H9 (cell line): Measurements from ENCODE around the gene ASB18. TPM values are rescaled to one million over a fixed set of nuclear protein-coding genes. Genes with fewer than 3 reads are reported as not detected.

Experiments used
- DNase-seq: peaks from one replicate; pipeline ENCODE4 v3.0.0-alpha.2; 2017
- H2AFZ ChIP-seq: one replicate; pipeline ENCODE4 v1.6.1; 2013; ENCODE audit warnings: mild to moderate bottlenecking, low read length, control low read depth, moderate library complexity
- H2AK5ac ChIP-seq: 2 replicates; pipeline ENCODE4 v1.6.1; 2013; ENCODE audit warnings: low read length, control low read depth, mixed read lengths; ENCODE audit not compliant: insufficient read length
- H2BK120ac ChIP-seq: one replicate; pipeline ENCODE4 v1.6.1; 2013; ENCODE audit warnings: low read depth, mild to moderate bottlenecking, low read length, control low read depth, inconsistent platforms; ENCODE audit not compliant: poor library complexity, severe bottlenecking
- H2BK12ac ChIP-seq: 2 replicates; pipeline ENCODE4 v1.6.1; 2013; ENCODE audit warnings: low read length, control low read depth, mixed read lengths, low read depth; ENCODE audit not compliant: insufficient read length
- H2BK15ac ChIP-seq: 2 replicates; pipeline ENCODE4 v1.6.1; 2013; ENCODE audit warnings: low read depth, low read length, control low read depth
- H2BK20ac ChIP-seq: one replicate; pipeline ENCODE4 v1.6.1; 2013; ENCODE audit warnings: low read depth, mild to moderate bottlenecking, low read length, control low read depth, inconsistent platforms; ENCODE audit not compliant: poor library complexity, severe bottlenecking
- H2BK5ac ChIP-seq: 2 replicates; pipeline ENCODE4 v1.6.1; 2013; ENCODE audit warnings: low read length, control low read depth, mixed read lengths; ENCODE audit not compliant: insufficient read length
- H3K14ac ChIP-seq: 2 replicates; pipeline ENCODE4 v1.6.1; 2013; ENCODE audit warnings: low read length, control low read depth; ENCODE audit not compliant: insufficient read depth
- H3K18ac ChIP-seq: 2 replicates; pipeline ENCODE4 v1.6.1; 2013; ENCODE audit warnings: low read depth, mild to moderate bottlenecking, mixed read lengths, low read length, control low read depth; ENCODE audit not compliant: insufficient read length
- H3K23ac ChIP-seq: 2 replicates; pipeline ENCODE4 v1.6.1; 2013; ENCODE audit warnings: low read length, control low read depth, mixed read lengths, low read depth; ENCODE audit not compliant: insufficient read length
- H3K23me2 ChIP-seq: 2 replicates; pipeline ENCODE4 v1.6.1; 2013; ENCODE audit warnings: low read depth, mild to moderate bottlenecking, mixed read lengths, low read length, control low read depth; ENCODE audit not compliant: insufficient read length, poor library complexity, severe bottlenecking
- H3K27ac ChIP-seq: 2 replicates; pipeline ENCODE4 v1.5.1; 2013; ENCODE audit warnings: low read length, control low read depth, mixed read lengths, low read depth; ENCODE audit not compliant: insufficient read length
- H3K27me3 ChIP-seq: 2 replicates; pipeline ENCODE4 v1.6.1; 2013; ENCODE audit warnings: low read length, control low read depth, inconsistent platforms; ENCODE audit not compliant: insufficient read depth
- H3K4ac ChIP-seq: 2 replicates; pipeline ENCODE4 v1.6.1; 2013; ENCODE audit warnings: low read depth, mild to moderate bottlenecking, control low read depth, inconsistent platforms, low read length, moderate library complexity
- H3K4me1 ChIP-seq: 2 replicates; pipeline ENCODE4 v1.6.1; 2013; ENCODE audit warnings: low read length, control low read depth, inconsistent platforms; ENCODE audit not compliant: insufficient read depth
- H3K4me2 ChIP-seq: 2 replicates; pipeline ENCODE4 v1.6.1; 2013; ENCODE audit warnings: low read length, control low read depth, mixed read lengths; ENCODE audit not compliant: insufficient read length, insufficient read depth
- H3K56ac ChIP-seq: 2 replicates; pipeline ENCODE4 v1.6.1; 2013; ENCODE audit warnings: low read depth, mild to moderate bottlenecking, mixed read lengths, low read length, control low read depth; ENCODE audit not compliant: insufficient read length
- H3K79me1 ChIP-seq: 2 replicates; pipeline ENCODE4 v1.6.1; 2013; ENCODE audit warnings: low read depth, mild to moderate bottlenecking, moderate library complexity, low read length, control low read depth, inconsistent platforms; ENCODE audit not compliant: insufficient read depth, poor library complexity, severe bottlenecking
- H3K79me2 ChIP-seq: 2 replicates; pipeline ENCODE4 v1.6.1; 2013; ENCODE audit warnings: low read length, control low read depth, inconsistent platforms; ENCODE audit not compliant: insufficient read depth
- H3K9ac ChIP-seq: 2 replicates; pipeline ENCODE4 v1.6.1; 2013; ENCODE audit warnings: low read length, control low read depth, mixed read lengths; ENCODE audit not compliant: insufficient read length; ENCODE audit errors: extremely low read depth
- H3K9me3 ChIP-seq: one replicate; pipeline ENCODE4 v1.6.1; 2013; ENCODE audit warnings: low read depth, low read length, inconsistent platforms; ENCODE audit not compliant: control insufficient read depth
- H3T11ph ChIP-seq: one replicate; pipeline ENCODE4 v1.6.1; 2013; ENCODE audit warnings: mild to moderate bottlenecking, low read length, control low read depth, inconsistent platforms
- H4K20me1 ChIP-seq: one replicate; pipeline ENCODE4 v1.6.1; 2013; ENCODE audit not compliant: control insufficient read depth, insufficient read length, insufficient read depth
- H4K5ac ChIP-seq: 2 replicates; pipeline ENCODE4 v1.6.1; 2013; ENCODE audit warnings: low read depth, mild to moderate bottlenecking, mixed read lengths, low read length, control low read depth; ENCODE audit not compliant: insufficient read length
- H4K8ac ChIP-seq: replicated peaks from 2 replicates; pipeline ENCODE4 v1.6.1; 2013; ENCODE audit warnings: low read length, control low read depth, mixed read lengths, low read depth; ENCODE audit not compliant: insufficient read length
- H4K91ac ChIP-seq: 2 replicates; pipeline ENCODE4 v1.6.1; 2013; ENCODE audit warnings: low read depth, mild to moderate bottlenecking, moderate library complexity, mixed read lengths, low read length, control low read depth; ENCODE audit not compliant: insufficient read length
- H3K27ac Mint-ChIP-seq, 3 experiments: 2 replicates in 2 of 3; 3 replicates in 1 of 3; pipeline ENCODE4 v1.8.0; 2020 to 2021; ENCODE audit warnings: mixed read lengths in 3 of 3, mild to moderate bottlenecking in 1 of 3, moderate library complexity in 1 of 3
- H3K27me3 Mint-ChIP-seq: 2 replicates; pipeline ENCODE4 v1.8.0; 2021; ENCODE audit warnings: low read depth, mild to moderate bottlenecking, moderate library complexity, mixed read lengths
- H3K36me3 Mint-ChIP-seq, 3 experiments: 2 replicates in 2 of 3; 3 replicates in 1 of 3; pipeline ENCODE4 v1.8.0; 2020 to 2021; ENCODE audit warnings: low read depth in 3 of 3, mixed read lengths in 3 of 3; ENCODE audit not compliant: insufficient read depth in 1 of 3
- H3K4me1 Mint-ChIP-seq, 2 experiments: 2 replicates each; pipeline ENCODE4 v1.8.0; 2020; ENCODE audit warnings: mixed read lengths in 2 of 2
- H3K4me3 Mint-ChIP-seq, 2 experiments: 2 replicates in 1 of 2; 3 replicates in 1 of 2; pipeline ENCODE4 v1.8.0; 2020 to 2021; ENCODE audit warnings: mild to moderate bottlenecking in 2 of 2, mixed read lengths in 2 of 2, moderate library complexity in 1 of 2
- H3K9me3 Mint-ChIP-seq, 2 experiments: 2 replicates in 1 of 2; 3 replicates in 1 of 2; pipeline ENCODE4 v1.8.0; 2020; ENCODE audit warnings: mild to moderate bottlenecking in 2 of 2, mixed read lengths in 2 of 2, moderate library complexity in 1 of 2
- WGBS: extraction: QIAGEN DNeasy Blood & Tissue Kit; methylation state at CpG from one replicate; pipeline ENCODE4 v1.1.7; 2013; ENCODE audit warnings: missing lambda C conversion rate, low lambda C conversion rate, mixed read lengths; ENCODE audit not compliant: insufficient read length; ENCODE audit errors: extremely low coverage; 5-methylcytosine and 5-hydroxymethylcytosine counted together
- total RNA-seq: library from RNA; stranded (reverse); gene quantifications from 2 replicates; pipeline ENCODE4 v1.2.1, GENCODE V29; 2021
- TF ChIP-seq, protein P1 (sequence below): fragments of 200-600 bp; sonication (generic); conservative IDR thresholded peaks from 3 replicates; pipeline ENCODE4 v1.8.0; 2021; ENCODE audit warnings: antibody characterized with exemption, mild to moderate bottlenecking

ASB18 gene
- total RNA-seq, 1 experiment from 2014 or later, result not detected

- no peaks in the 10 kb centered on the region for H3K9me3 ChIP-seq
- no peak overlapping the region for H2AK5ac ChIP-seq
- no peak overlapping the region for H3K56ac ChIP-seq
- H3T11ph ChIP-seq, result no peak overlapping the region
- Mint-ChIP-seq H3K27ac (no peak overlapping the region), H3K36me3 (peaks cover 0 to 2% (median 0%) of the 10 kb centered on the region in 3 experiments; a peak in 1 of 7 replicates), H3K4me1 (peaks cover 43 to 51% of the 10 kb centered on the region in 2 experiments), H3K4me3 (peak overlapping the region in 1 of 2 experiments; percentile 59; a peak in 1 of 5 replicates), H3K9me3 (peaks cover 3 to 20% of the 10 kb centered on the region in 2 experiments; a peak in 2 of 5 replicates), H3K27me3 (peaks cover 97% of the 10 kb centered on the region)
- no peak overlapping the region for H4K8ac ChIP-seq
- H4K20me1 ChIP-seq, result no peaks in the 10 kb centered on the region
- H3K4me1 ChIP-seq, result peaks cover 19% of the 10 kb centered on the region
- no peak overlapping the region for H3K14ac ChIP-seq
- peaks cover 77% of the 10 kb centered on the region for H3K27me3 ChIP-seq
- no peak overlapping the region for H3K9ac ChIP-seq
- H3K4me2 ChIP-seq, result peak overlapping the region; percentile 36
- H4K91ac ChIP-seq, result no peak overlapping the region
- no peak overlapping the region for H4K5ac ChIP-seq
- no peak overlapping the region for H2BK5ac ChIP-seq
- no peak overlapping the region for H2BK20ac ChIP-seq
- no peak for DNase-seq
- no peak overlapping the region for H2BK15ac ChIP-seq
- H3K27ac ChIP-seq, result no peak overlapping the region
- peaks cover 22% of the 10 kb centered on the region for H3K23me2 ChIP-seq
- no peak overlapping the region for H2BK120ac ChIP-seq
- no peak overlapping the region for H3K18ac ChIP-seq
- H3K23ac ChIP-seq, result no peak overlapping the region
- no peak overlapping the region for H2AFZ ChIP-seq
- H2BK12ac ChIP-seq, result no peak overlapping the region
- H3K4ac ChIP-seq, result no peak overlapping the region
- H3K79me2 ChIP-seq, result no peaks in the 10 kb centered on the region
- no peaks in the 10 kb centered on the region for H3K79me1 ChIP-seq
- WGBS, result no CpG with 5 or more reads among the region's 62 CpGs
- TF ChIP-seq, protein P1, sequence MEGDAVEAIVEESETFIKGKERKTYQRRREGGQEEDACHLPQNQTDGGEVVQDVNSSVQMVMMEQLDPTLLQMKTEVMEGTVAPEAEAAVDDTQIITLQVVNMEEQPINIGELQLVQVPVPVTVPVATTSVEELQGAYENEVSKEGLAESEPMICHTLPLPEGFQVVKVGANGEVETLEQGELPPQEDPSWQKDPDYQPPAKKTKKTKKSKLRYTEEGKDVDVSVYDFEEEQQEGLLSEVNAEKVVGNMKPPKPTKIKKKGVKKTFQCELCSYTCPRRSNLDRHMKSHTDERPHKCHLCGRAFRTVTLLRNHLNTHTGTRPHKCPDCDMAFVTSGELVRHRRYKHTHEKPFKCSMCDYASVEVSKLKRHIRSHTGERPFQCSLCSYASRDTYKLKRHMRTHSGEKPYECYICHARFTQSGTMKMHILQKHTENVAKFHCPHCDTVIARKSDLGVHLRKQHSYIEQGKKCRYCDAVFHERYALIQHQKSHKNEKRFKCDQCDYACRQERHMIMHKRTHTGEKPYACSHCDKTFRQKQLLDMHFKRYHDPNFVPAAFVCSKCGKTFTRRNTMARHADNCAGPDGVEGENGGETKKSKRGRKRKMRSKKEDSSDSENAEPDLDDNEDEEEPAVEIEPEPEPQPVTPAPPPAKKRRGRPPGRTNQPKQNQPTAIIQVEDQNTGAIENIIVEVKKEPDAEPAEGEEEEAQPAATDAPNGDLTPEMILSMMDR, result no peak
These were observed 91.0 kb downstream of the ASB18 start for GRCh38 chr2:236173036-236173728.
